T-helper 17 cell (primary cell): ENCODE measurements around the gene GJA5. TPM values are rescaled to one million over a fixed set of nuclear protein-coding genes. Genes with fewer than 3 reads are reported as not detected.

Experiments used
- ATAC-seq: fragments of 150-1000 bp; cut with Tn5 transposase; 2 replicates; pipeline ENCODE4 v1.10.0; 2021; ENCODE audit warnings: mild to moderate bottlenecking, moderate library complexity
- DNase-seq, 3 donors: peaks; one replicate each; pipeline versions ENCODE4 v3.0.0 to v3.0.0-alpha.2; 2020 to 2021
- H3K9me3 ChIP-seq: one replicate; pipeline ENCODE4 v1.7.0; 2013; ENCODE audit warnings: low read length, mild to moderate bottlenecking; ENCODE audit not compliant: control insufficient read depth, poor library complexity, severe bottlenecking
- H3K27ac Mint-ChIP-seq: one replicate; pipeline ENCODE4 v1.8.0; 2022; ENCODE audit warnings: mild to moderate bottlenecking, moderate library complexity, mixed read lengths
- H3K27me3 Mint-ChIP-seq: one replicate; pipeline ENCODE4 v1.8.0; 2022; ENCODE audit warnings: mixed read lengths
- H3K36me3 Mint-ChIP-seq: one replicate; pipeline ENCODE4 v1.8.0; 2022; ENCODE audit warnings: low read depth, mixed read lengths
- H3K4me1 Mint-ChIP-seq: one replicate; pipeline ENCODE4 v1.8.0; 2022; ENCODE audit warnings: mild to moderate bottlenecking, mixed read lengths
- H3K4me3 Mint-ChIP-seq: one replicate; pipeline ENCODE4 v1.8.0; 2022; ENCODE audit warnings: mild to moderate bottlenecking, moderate library complexity, mixed read lengths
- total RNA-seq, 4 donors: library from RNA in 2 of 4; stranded (reverse) in 2 of 4; gene quantifications; one replicate each; pipeline ENCODE4 v1.2.3 and lab custom pipeline; 2022 to 2026

The GJA5 gene
- total RNA-seq (not detected), total RNA-seq (lab: John Stamatoyannopoulos, UW) (0 reads per million in 2 donors)

GRCh38 chr1:147760481-147761260, at the start of gene GJA5:
Gene GJA5 (minus strand): TSS chr1:147760602. CDS start chr1:147759238, 1,364 bp downstream.
- Mint-ChIP-seq H3K27ac (no peak within 1 kb of the TSS), H3K27me3 (peaks cover 6% of the 10 kb centered on the region), H3K4me3 (no peak within 1 kb of the TSS), H3K4me1 (peaks cover 31% of the 10 kb centered on the region), H3K36me3 (no peaks in the 10 kb centered on the region)
- ATAC-seq (no peak), DNase-seq (no peak)
- H3K9me3 ChIP-seq, result no peaks in the 10 kb centered on the region

- peaks cover 5% of the 10 kb centered on the region for H3K4me1 Mint-ChIP-seq
- no peaks in the 10 kb centered on the region for H3K9me3 ChIP-seq
- peaks cover 10% of the 10 kb centered on the region for H3K27me3 Mint-ChIP-seq
- peaks cover 6% of the 10 kb centered on the region for H3K36me3 Mint-ChIP-seq
- no peak overlapping the region for H3K27ac Mint-ChIP-seq
- DNase-seq (no peak), ATAC-seq (no peak)
- H3K4me3 Mint-ChIP-seq, result no peak overlapping the region
Measured at GRCh38 chr1:147809236-147809635, 48.8 kb upstream of the GJA5 start.

- DNase-seq (no peak), ATAC-seq (no peak)
- H3K36me3 Mint-ChIP-seq, result peaks cover 6% of the 10 kb centered on the region
- peaks cover 3% of the 10 kb centered on the region for H3K4me1 Mint-ChIP-seq
- no peak overlapping the region for H3K4me3 Mint-ChIP-seq
- H3K9me3 ChIP-seq, result no peaks in the 10 kb centered on the region
- H3K27ac Mint-ChIP-seq, result no peak overlapping the region
- peaks cover 10% of the 10 kb centered on the region for H3K27me3 Mint-ChIP-seq
Measured at GRCh38 chr1:147808025-147808424, 47.6 kb upstream of the GJA5 start.

GRCh38 chr1:147807405-147807804, 47.0 kb upstream of the GJA5 start:
- no peak for DNase-seq

GRCh38 chr1:147804942-147805723, 44.7 kb upstream of the GJA5 start:
- Mint-ChIP-seq H3K36me3 (peaks cover 3% of the 10 kb centered on the region), H3K4me3 (no peak overlapping the region), H3K27ac (no peak overlapping the region), H3K27me3 (peaks cover 5% of the 10 kb centered on the region), H3K4me1 (no peaks in the 10 kb centered on the region)
- no peak for DNase-seq
- no peaks in the 10 kb centered on the region for H3K9me3 ChIP-seq
- no peak for ATAC-seq

More at GRCh38 chr1:147807405-147807804, 47.0 kb upstream of the GJA5 start:
- no peak overlapping the region for H3K27ac Mint-ChIP-seq
- peaks cover 6% of the 10 kb centered on the region for H3K36me3 Mint-ChIP-seq
- no peaks in the 10 kb centered on the region for H3K4me1 Mint-ChIP-seq
- H3K4me3 Mint-ChIP-seq, result no peak overlapping the region
- no peaks in the 10 kb centered on the region for H3K9me3 ChIP-seq
- ATAC-seq, result no peak
- H3K27me3 Mint-ChIP-seq, result peaks cover 13% of the 10 kb centered on the region

- H3K9me3 ChIP-seq, result no peaks in the 10 kb centered on the region
- Mint-ChIP-seq H3K27me3 (peaks cover 15% of the 10 kb centered on the region), H3K4me1 (no peaks in the 10 kb centered on the region), H3K27ac (no peak overlapping the region), H3K36me3 (peaks cover 3% of the 10 kb centered on the region), H3K4me3 (no peak overlapping the region)
- no peak for DNase-seq
- ATAC-seq, result no peak
Measured at GRCh38 chr1:147800804-147801203, 40.4 kb upstream of the GJA5 start.

- H3K27ac Mint-ChIP-seq, result no peak overlapping the region
- H3K9me3 ChIP-seq, result no peaks in the 10 kb centered on the region
- H3K4me3 Mint-ChIP-seq, result no peak overlapping the region
- H3K36me3 Mint-ChIP-seq, result no peaks in the 10 kb centered on the region
- H3K4me1 Mint-ChIP-seq, result no peaks in the 10 kb centered on the region
- peaks cover 15% of the 10 kb centered on the region for H3K27me3 Mint-ChIP-seq
- no peak for ATAC-seq
- DNase-seq, result no peak
Measured at GRCh38 chr1:147798731-147799130, 38.3 kb upstream of the GJA5 start.

- Mint-ChIP-seq H3K27me3 (peaks cover 15% of the 10 kb centered on the region), H3K27ac (no peak overlapping the region), H3K4me3 (no peak overlapping the region), H3K36me3 (no peaks in the 10 kb centered on the region), H3K4me1 (no peaks in the 10 kb centered on the region)
- DNase-seq (no peak), ATAC-seq (no peak)
- no peaks in the 10 kb centered on the region for H3K9me3 ChIP-seq
Measured at GRCh38 chr1:147794570-147794969, 34.2 kb upstream of the GJA5 start.

- no peak overlapping the region for H3K4me3 Mint-ChIP-seq
- peaks cover 37% of the 10 kb centered on the region for H3K27me3 Mint-ChIP-seq
- H3K27ac Mint-ChIP-seq, result no peak overlapping the region
- H3K36me3 Mint-ChIP-seq, result no peaks in the 10 kb centered on the region
- no peaks in the 10 kb centered on the region for H3K4me1 Mint-ChIP-seq
- DNase-seq (no peak), ATAC-seq (no peak)
- no peaks in the 10 kb centered on the region for H3K9me3 ChIP-seq
Measured at GRCh38 chr1:147791876-147792275, 31.5 kb upstream of the GJA5 start.

- DNase-seq (no peak), ATAC-seq (no peak)
- H3K9me3 ChIP-seq, result no peaks in the 10 kb centered on the region
- peaks cover 45% of the 10 kb centered on the region for H3K27me3 Mint-ChIP-seq
- no peaks in the 10 kb centered on the region for H3K36me3 Mint-ChIP-seq
- no peaks in the 10 kb centered on the region for H3K4me1 Mint-ChIP-seq
- H3K27ac Mint-ChIP-seq, result no peak overlapping the region
- no peak overlapping the region for H3K4me3 Mint-ChIP-seq
Measured at GRCh38 chr1:147787765-147788164, 27.4 kb upstream of the GJA5 start.

- no peaks in the 10 kb centered on the region for H3K4me1 Mint-ChIP-seq
- no peaks in the 10 kb centered on the region for H3K9me3 ChIP-seq
- no peak overlapping the region for H3K4me3 Mint-ChIP-seq
- H3K27me3 Mint-ChIP-seq, result peaks cover 55% of the 10 kb centered on the region
- ATAC-seq (no peak), DNase-seq (no peak)
- no peak overlapping the region for H3K27ac Mint-ChIP-seq
- H3K36me3 Mint-ChIP-seq, result no peaks in the 10 kb centered on the region
Measured at GRCh38 chr1:147786536-147786935, 26.1 kb upstream of the GJA5 start.

- no peak for DNase-seq
- H3K4me3 Mint-ChIP-seq, result no peak overlapping the region
- no peaks in the 10 kb centered on the region for H3K4me1 Mint-ChIP-seq
- H3K36me3 Mint-ChIP-seq, result no peaks in the 10 kb centered on the region
- no peak for ATAC-seq
- peaks cover 61% of the 10 kb centered on the region for H3K27me3 Mint-ChIP-seq
- H3K9me3 ChIP-seq, result no peaks in the 10 kb centered on the region
- no peak overlapping the region for H3K27ac Mint-ChIP-seq
Measured at GRCh38 chr1:147785794-147786506, 25.5 kb upstream of the GJA5 start.

GRCh38 chr1:147784941-147785340, 24.5 kb upstream of the GJA5 start:
- H3K27me3 Mint-ChIP-seq, result peaks cover 71% of the 10 kb centered on the region
- no peaks in the 10 kb centered on the region for H3K4me1 Mint-ChIP-seq
- no peak for ATAC-seq
- H3K36me3 Mint-ChIP-seq, result no peaks in the 10 kb centered on the region
- no peaks in the 10 kb centered on the region for H3K9me3 ChIP-seq
- H3K27ac Mint-ChIP-seq, result no peak overlapping the region
- DNase-seq, result no peak
- H3K4me3 Mint-ChIP-seq, result no peak overlapping the region
